WTC11 (cell line): ENCODE measurements around the gene MON1A. TPM values are rescaled to one million over a fixed set of nuclear protein-coding genes. Genes with fewer than 3 reads are reported as not detected.

Experiments used
- ATAC-seq: fragments of 200-7000 bp; cut with Tn5 transposase; 2 replicates; pipeline ENCODE4 v1.10.0; 2021; ENCODE audit warnings: mild to moderate bottlenecking, moderate library complexity
- CTCF ChIA-PET: fragments of 300-600 bp; sonication (Branson Sonifier 250); formaldehyde crosslinking; loops from one replicate; lab custom pipeline; 2021; ENCODE audit warnings: antibody characterized with exemption; lab: Charles Lee
- POLR2A ChIA-PET: fragments of 350-600 bp; sonication (Branson Sonifier 250); formaldehyde crosslinking; loops from one replicate; lab custom pipeline; 2021; ENCODE audit warnings: antibody characterized with exemption; lab: Charles Lee
- DNase-seq: peaks from one replicate; pipeline ENCODE4 v3.0.0; 2021; ENCODE audit warnings: low spot score
- H3K27ac Mint-ChIP-seq: 2 replicates; pipeline ENCODE4 v1.8.0; 2021; ENCODE audit warnings: mixed read lengths
- H3K27me3 Mint-ChIP-seq: 2 replicates; pipeline ENCODE4 v1.8.0; 2021; ENCODE audit warnings: low read depth, mild to moderate bottlenecking, moderate library complexity, mixed read lengths
- H3K36me3 Mint-ChIP-seq: 2 replicates; pipeline ENCODE4 v1.8.0; 2021; ENCODE audit warnings: mixed read lengths
- H3K4me1 Mint-ChIP-seq: 2 replicates; pipeline ENCODE4 v1.8.0; 2022; ENCODE audit warnings: mixed read lengths
- H3K4me3 Mint-ChIP-seq: 2 replicates; pipeline ENCODE4 v1.8.0; 2021; ENCODE audit warnings: mild to moderate bottlenecking, moderate library complexity, mixed read lengths
- H3K9me3 Mint-ChIP-seq: 2 replicates; pipeline ENCODE4 v1.8.0; 2021; ENCODE audit warnings: mixed read lengths
- EMX1 ChIP-seq: fragments of 250-450 bp; sonication (Bioruptor Pico); IDR thresholded peaks from 2 replicates; pipeline ENCODE4 v1.8.0; 2021; ENCODE audit warnings: mild to moderate bottlenecking
- FOXJ3 ChIP-seq: sonication (generic); formaldehyde crosslinking; IDR thresholded peaks from 2 replicates; pipeline ENCODE4 v1.9.0; 2021; ENCODE audit warnings: missing genetic modification reagents, mild to moderate bottlenecking, borderline replicate concordance
- GRHL2 ChIP-seq: fragments of 250-450 bp; sonication (Bioruptor Pico); IDR thresholded peaks from 2 replicates; pipeline ENCODE4 v1.8.0; 2022; ENCODE audit warnings: mild to moderate bottlenecking, moderate library complexity; ENCODE audit not compliant: insufficient replicate concordance, severe bottlenecking
- OVOL2 ChIP-seq: fragments of 250-450 bp; sonication (Bioruptor Pico); IDR thresholded peaks from 2 replicates; pipeline ENCODE4 v1.9.0; 2021; ENCODE audit warnings: mild to moderate bottlenecking, borderline replicate concordance
- RORB ChIP-seq: fragments of 250-450 bp; sonication (Bioruptor Pico); IDR thresholded peaks from 2 replicates; pipeline ENCODE4 v1.9.0; 2021; ENCODE audit warnings: mild to moderate bottlenecking
- ZNF121 ChIP-seq: sonication (generic); formaldehyde crosslinking; IDR thresholded peaks from 2 replicates; pipeline ENCODE4 v1.8.0; 2023; ENCODE audit warnings: missing genetic modification reagents
- total RNA-seq: library from RNA; stranded (reverse); gene quantifications from 3 replicates; pipeline ENCODE4 v1.2.3, GENCODE V29; 2021
- TF ChIP-seq, protein P1 (sequence below): sonication (generic); formaldehyde crosslinking; IDR thresholded peaks from 2 replicates; pipeline ENCODE4 v1.8.1; 2022; ENCODE audit warnings: low read depth, missing genetic modification reagents, borderline replicate concordance
- TF ChIP-seq, protein P2 (sequence below): sonication (generic); formaldehyde crosslinking; IDR thresholded peaks from 2 replicates; pipeline ENCODE4 v1.8.1; 2022; ENCODE audit warnings: low read depth, mild to moderate bottlenecking, moderate library complexity, missing genetic modification reagents, borderline replicate concordance
- TF ChIP-seq, protein P3 (sequence below): fragments of 250-450 bp; sonication (Bioruptor Pico); IDR thresholded peaks from 2 replicates; pipeline ENCODE4 v1.9.0; 2021; ENCODE audit warnings: mild to moderate bottlenecking, borderline replicate concordance
- TF ChIP-seq, protein P4 (sequence below): fragments of 250-450 bp; sonication (Bioruptor Pico); IDR thresholded peaks from 2 replicates; pipeline ENCODE4 v1.9.0; 2021; ENCODE audit warnings: moderate library complexity, mild to moderate bottlenecking, inconsistent platforms, borderline replicate concordance
- TF ChIP-seq, protein P5 (sequence below): sonication (generic); formaldehyde crosslinking; IDR thresholded peaks from 2 replicates; pipeline ENCODE4 v1.8.0; 2022; ENCODE audit warnings: missing genetic modification reagents

The MON1A gene
- total RNA-seq, 1 experiment from 2014 or later = 8.6 TPM

DNA sequence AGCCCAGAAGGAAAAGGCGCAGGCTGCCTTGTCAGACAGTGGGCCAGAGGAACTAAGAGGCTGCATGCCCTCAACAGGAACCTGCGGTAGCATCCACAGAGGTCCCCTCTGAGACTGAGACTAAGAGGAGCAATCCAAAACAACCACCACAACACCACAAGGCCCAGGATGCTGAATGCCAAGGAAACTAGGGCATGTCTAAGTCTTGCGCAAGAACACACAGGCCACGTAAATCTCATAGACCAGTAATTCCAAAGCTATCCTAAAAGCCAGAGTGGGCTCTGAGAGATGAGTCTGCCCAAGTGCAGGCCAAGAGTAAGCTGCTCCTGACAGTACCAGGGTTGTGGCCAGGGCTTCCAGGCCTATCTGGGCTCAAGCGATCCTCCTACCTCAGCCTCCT is 12.9 kb downstream of the MON1A start:
- ATAC-seq (no peak), DNase-seq (no peak)
- Mint-ChIP-seq H3K4me3 (no peak overlapping the region), H3K36me3 (no peaks in the 10 kb centered on the region), H3K9me3 (no peaks in the 10 kb centered on the region), H3K27me3 (no peaks in the 10 kb centered on the region), H3K4me1 (peaks cover 2% of the 10 kb centered on the region; the same call in 1 of the 2 replicates), H3K27ac (peak overlapping the region; percentile 23; the same call in 1 of the 2 replicates)
- CTCF ChIA-PET = interaction anchor here (1.1 to 1.3 kb wide), 2 partner anchors 13 to 113 kb away, joined by 3 to 4 read pairs; partner anchors contain the start of genes INKA1 and MON1A
- POLR2A ChIA-PET = no interaction called here
- TF ChIP-seq, protein P1, sequence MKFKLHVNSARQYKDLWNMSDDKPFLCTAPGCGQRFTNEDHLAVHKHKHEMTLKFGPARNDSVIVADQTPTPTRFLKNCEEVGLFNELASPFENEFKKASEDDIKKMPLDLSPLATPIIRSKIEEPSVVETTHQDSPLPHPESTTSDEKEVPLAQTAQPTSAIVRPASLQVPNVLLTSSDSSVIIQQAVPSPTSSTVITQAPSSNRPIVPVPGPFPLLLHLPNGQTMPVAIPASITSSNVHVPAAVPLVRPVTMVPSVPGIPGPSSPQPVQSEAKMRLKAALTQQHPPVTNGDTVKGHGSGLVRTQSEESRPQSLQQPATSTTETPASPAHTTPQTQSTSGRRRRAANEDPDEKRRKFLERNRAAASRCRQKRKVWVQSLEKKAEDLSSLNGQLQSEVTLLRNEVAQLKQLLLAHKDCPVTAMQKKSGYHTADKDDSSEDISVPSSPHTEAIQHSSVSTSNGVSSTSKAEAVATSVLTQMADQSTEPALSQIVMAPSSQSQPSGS (CRISPR knock-in tag) = no peak

DNA sequence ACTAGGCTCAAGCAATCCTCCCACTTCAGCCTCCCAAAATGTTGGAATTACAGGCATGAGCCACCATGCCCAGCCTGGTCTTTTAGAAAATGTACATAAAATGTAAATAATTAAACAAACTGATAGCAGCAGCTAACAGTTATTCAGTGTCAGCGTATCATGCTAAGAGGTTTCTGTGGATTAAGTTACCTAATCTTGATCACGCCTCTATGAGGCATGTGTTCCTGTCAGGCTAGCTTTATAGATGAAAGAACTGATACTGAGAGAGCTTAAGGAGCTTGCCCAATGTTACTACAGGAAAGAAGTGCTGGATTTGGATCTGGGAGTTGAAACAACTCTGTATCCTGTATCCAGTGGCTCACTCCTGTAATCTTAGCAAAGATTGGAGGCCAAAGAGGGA is 14.7 kb downstream of the MON1A start:
- Mint-ChIP-seq H3K9me3 (no peaks in the 10 kb centered on the region), H3K4me3 (no peak overlapping the region), H3K36me3 (no peaks in the 10 kb centered on the region), H3K4me1 (peaks cover 15% of the 10 kb centered on the region), H3K27me3 (peaks cover 4% of the 10 kb centered on the region), H3K27ac (no peak overlapping the region)
- TF ChIP-seq ZNF121 (CRISPR knock-in tag) (no peak), OVOL2 (no peak), GRHL2 (CRISPR knock-in tag) (no peak), EMX1 (CRISPR knock-in tag) (no peak), FOXJ3 (CRISPR knock-in tag) (no peak)
- TF ChIP-seq, protein P2, sequence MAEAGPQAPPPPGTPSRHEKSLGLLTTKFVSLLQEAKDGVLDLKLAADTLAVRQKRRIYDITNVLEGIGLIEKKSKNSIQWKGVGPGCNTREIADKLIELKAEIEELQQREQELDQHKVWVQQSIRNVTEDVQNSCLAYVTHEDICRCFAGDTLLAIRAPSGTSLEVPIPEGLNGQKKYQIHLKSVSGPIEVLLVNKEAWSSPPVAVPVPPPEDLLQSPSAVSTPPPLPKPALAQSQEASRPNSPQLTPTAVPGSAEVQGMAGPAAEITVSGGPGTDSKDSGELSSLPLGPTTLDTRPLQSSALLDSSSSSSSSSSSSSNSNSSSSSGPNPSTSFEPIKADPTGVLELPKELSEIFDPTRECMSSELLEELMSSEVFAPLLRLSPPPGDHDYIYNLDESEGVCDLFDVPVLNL (CRISPR knock-in tag) = no peak
- TF ChIP-seq, protein P3, sequence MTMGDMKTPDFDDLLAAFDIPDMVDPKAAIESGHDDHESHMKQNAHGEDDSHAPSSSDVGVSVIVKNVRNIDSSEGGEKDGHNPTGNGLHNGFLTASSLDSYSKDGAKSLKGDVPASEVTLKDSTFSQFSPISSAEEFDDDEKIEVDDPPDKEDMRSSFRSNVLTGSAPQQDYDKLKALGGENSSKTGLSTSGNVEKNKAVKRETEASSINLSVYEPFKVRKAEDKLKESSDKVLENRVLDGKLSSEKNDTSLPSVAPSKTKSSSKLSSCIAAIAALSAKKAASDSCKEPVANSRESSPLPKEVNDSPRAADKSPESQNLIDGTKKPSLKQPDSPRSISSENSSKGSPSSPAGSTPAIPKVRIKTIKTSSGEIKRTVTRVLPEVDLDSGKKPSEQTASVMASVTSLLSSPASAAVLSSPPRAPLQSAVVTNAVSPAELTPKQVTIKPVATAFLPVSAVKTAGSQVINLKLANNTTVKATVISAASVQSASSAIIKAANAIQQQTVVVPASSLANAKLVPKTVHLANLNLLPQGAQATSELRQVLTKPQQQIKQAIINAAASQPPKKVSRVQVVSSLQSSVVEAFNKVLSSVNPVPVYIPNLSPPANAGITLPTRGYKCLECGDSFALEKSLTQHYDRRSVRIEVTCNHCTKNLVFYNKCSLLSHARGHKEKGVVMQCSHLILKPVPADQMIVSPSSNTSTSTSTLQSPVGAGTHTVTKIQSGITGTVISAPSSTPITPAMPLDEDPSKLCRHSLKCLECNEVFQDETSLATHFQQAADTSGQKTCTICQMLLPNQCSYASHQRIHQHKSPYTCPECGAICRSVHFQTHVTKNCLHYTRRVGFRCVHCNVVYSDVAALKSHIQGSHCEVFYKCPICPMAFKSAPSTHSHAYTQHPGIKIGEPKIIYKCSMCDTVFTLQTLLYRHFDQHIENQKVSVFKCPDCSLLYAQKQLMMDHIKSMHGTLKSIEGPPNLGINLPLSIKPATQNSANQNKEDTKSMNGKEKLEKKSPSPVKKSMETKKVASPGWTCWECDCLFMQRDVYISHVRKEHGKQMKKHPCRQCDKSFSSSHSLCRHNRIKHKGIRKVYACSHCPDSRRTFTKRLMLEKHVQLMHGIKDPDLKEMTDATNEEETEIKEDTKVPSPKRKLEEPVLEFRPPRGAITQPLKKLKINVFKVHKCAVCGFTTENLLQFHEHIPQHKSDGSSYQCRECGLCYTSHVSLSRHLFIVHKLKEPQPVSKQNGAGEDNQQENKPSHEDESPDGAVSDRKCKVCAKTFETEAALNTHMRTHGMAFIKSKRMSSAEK = no peak
- TF ChIP-seq, protein P4, sequence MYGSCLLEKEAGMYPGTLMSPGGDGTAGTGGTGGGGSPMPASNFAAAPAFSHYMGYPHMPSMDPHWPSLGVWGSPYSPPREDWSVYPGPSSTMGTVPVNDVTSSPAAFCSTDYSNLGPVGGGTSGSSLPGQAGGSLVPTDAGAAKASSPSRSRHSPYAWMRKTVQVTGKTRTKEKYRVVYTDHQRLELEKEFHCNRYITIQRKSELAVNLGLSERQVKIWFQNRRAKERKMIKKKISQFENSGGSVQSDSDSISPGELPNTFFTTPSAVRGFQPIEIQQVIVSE (CRISPR knock-in tag) = no peak
- CTCF ChIA-PET = interaction anchor here (1.0 kb wide), 1 partner anchor 214 kb away, joined by 3 read pairs; no protein-coding TSS in a partner anchor
- DNase-seq (no peak), ATAC-seq (no peak)
- POLR2A ChIA-PET = no interaction called here

DNA sequence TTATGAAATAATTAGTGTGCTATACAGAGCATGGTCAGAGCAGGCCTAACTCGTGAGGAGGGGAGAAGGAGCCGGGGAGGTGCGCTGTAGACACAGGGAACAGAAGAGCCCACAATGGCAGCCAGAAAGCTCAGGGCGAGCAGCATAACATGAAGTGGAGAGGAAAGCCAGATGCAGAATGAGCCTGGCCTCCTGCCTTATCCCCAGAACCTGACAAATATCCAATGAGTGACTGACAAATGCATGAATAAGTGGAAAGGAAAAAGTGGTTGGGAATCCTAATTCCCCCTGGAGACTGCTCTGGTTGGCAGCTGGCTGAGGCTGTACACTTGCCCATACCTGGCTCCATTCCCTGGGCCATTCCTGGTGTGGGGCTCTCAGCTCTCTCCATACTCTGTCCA is 16.7 kb downstream of the MON1A start:
- Mint-ChIP-seq H3K36me3 (no peaks in the 10 kb centered on the region), H3K27me3 (peaks cover 11% of the 10 kb centered on the region), H3K4me3 (no peak overlapping the region), H3K27ac (peak overlapping the region; percentile 57; the same call in 1 of the 2 replicates), H3K4me1 (peaks cover 27% of the 10 kb centered on the region), H3K9me3 (no peaks in the 10 kb centered on the region)
- no peak for ATAC-seq
- ChIA-PET POLR2A (interaction anchor here (0.9 kb wide), 1 partner anchor 17 kb away, joined by 3 read pairs; the partner anchor contains the start of gene MON1A), CTCF (interaction anchor here (1.3 to 4.3 kb wide), 3 partner anchors 17 to 110 kb away, joined by 3 to 88 read pairs (median 3); partner anchors contain the start of genes INKA1 and MON1A)
- no peak for TF ChIP-seq RORB (CRISPR knock-in tag)
- TF ChIP-seq, protein P5, sequence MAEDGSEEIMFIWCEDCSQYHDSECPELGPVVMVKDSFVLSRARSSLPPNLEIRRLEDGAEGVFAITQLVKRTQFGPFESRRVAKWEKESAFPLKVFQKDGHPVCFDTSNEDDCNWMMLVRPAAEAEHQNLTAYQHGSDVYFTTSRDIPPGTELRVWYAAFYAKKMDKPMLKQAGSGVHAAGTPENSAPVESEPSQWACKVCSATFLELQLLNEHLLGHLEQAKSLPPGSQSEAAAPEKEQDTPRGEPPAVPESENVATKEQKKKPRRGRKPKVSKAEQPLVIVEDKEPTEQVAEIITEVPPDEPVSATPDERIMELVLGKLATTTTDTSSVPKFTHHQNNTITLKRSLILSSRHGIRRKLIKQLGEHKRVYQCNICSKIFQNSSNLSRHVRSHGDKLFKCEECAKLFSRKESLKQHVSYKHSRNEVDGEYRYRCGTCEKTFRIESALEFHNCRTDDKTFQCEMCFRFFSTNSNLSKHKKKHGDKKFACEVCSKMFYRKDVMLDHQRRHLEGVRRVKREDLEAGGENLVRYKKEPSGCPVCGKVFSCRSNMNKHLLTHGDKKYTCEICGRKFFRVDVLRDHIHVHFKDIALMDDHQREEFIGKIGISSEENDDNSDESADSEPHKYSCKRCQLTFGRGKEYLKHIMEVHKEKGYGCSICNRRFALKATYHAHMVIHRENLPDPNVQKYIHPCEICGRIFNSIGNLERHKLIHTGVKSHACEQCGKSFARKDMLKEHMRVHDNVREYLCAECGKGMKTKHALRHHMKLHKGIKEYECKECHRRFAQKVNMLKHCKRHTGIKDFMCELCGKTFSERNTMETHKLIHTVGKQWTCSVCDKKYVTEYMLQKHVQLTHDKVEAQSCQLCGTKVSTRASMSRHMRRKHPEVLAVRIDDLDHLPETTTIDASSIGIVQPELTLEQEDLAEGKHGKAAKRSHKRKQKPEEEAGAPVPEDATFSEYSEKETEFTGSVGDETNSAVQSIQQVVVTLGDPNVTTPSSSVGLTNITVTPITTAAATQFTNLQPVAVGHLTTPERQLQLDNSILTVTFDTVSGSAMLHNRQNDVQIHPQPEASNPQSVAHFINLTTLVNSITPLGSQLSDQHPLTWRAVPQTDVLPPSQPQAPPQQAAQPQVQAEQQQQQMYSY (CRISPR knock-in tag) = peak; percentile 89
- DNase-seq = no peak
